ENCODE measurements around the gene TBC1D8.

TBC1D8 gene

DNA sequence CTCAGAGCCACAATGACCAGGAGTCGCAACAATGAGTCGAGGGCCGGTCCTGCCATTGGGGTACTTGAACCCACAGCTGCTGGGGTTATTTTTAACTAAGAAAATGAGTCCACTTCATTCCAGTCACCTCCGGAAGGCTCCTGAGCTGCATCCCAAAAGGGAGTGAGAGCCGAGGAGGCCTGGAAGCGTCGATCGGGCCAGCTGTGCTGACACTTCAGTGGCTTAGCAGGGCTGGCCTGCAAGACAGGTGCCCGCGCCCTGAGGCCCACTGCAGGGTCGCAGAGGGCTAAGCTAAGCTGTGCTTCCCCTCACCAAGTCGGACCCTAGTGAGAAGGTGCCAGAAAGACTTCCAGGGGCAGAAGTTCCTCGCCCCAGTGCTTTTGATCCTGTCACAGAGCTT, 21.1 kb downstream of the TBC1D8 start:
- no peak for TF ChIP-seq ZFP30 (CRISPR knock-in tag; IDR thresholded peaks at IDR 0.05)
- no peak for TF ChIP-seq CSRNP3 (CRISPR knock-in tag; IDR thresholded peaks at IDR 0.05)
- TF ChIP-seq ZC3H10 (CRISPR knock-in tag; IDR thresholded peaks at IDR 0.05) = no peak
- TF ChIP-seq PATZ1 (CRISPR knock-in tag; IDR thresholded peaks at IDR 0.05; ENCODE audit: borderline replicate concordance) = no peak
- TF ChIP-seq ZNF8 (CRISPR knock-in tag; IDR thresholded peaks at IDR 0.05) = no peak
- TF ChIP-seq ARNTL (CRISPR knock-in tag; IDR thresholded peaks at IDR 0.05; ENCODE audit: borderline replicate concordance, low read depth) = no peak
- no peak for TF ChIP-seq TCF4 (CRISPR knock-in tag; IDR thresholded peaks at IDR 0.05; ENCODE audit: borderline replicate concordance)
- TF ChIP-seq ESRRG (CRISPR knock-in tag; IDR thresholded peaks at IDR 0.05) = no peak
- no peak for TF ChIP-seq TSHZ2 (CRISPR knock-in tag; IDR thresholded peaks at IDR 0.05)
- no peak for ATAC-seq

DNA sequence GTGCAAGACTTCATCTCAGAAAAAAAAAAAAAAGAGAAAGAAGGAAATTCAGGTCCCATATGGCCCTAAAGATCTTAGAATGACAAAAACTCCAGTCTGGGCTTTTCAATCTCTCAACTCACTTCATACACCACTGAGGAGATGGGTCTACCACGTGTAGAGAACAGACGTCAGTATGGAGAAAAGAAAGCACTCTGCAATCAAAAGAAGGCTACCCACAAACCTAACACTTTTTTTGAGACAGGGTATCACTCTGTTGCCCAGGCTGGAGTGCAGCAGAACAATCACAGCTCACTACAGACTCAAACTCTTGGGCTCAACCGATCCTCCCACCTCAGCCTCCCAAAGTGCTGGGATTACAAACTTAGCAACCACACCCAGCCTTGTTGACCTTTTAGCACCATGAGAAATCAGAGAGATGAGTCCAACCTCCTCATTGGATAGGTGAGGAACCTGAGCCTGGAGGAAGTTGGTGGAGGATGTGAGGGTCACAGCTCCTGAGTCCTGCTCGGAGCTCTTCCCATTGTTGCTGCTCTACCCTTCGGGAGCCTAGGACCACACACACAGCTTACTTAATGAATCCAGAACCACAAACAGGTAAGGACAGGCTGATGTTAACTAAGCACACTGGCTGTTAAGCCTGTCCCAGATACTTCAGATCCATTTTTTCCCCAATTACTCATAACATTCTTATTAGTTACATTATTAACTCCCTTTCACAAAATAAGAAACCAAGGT, 23.7 kb downstream of the TBC1D8 start:
- TF ChIP-seq ISL1 (CRISPR knock-in tag; IDR thresholded peaks at IDR 0.05) = no peak
- no peak for TF ChIP-seq SNAI2 (CRISPR knock-in tag; IDR thresholded peaks at IDR 0.05)
- TF ChIP-seq ZNF70 (CRISPR knock-in tag; IDR thresholded peaks at IDR 0.05) = no peak
- TF ChIP-seq, protein P1, sequence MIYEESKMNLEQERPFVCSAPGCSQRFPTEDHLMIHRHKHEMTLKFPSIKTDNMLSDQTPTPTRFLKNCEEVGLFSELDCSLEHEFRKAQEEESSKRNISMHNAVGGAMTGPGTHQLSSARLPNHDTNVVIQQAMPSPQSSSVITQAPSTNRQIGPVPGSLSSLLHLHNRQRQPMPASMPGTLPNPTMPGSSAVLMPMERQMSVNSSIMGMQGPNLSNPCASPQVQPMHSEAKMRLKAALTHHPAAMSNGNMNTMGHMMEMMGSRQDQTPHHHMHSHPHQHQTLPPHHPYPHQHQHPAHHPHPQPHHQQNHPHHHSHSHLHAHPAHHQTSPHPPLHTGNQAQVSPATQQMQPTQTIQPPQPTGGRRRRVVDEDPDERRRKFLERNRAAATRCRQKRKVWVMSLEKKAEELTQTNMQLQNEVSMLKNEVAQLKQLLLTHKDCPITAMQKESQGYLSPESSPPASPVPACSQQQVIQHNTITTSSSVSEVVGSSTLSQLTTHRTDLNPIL (CRISPR knock-in tag; IDR thresholded peaks at IDR 0.05; ENCODE audit: low read depth) = no peak
- no peak for TF ChIP-seq TOX (CRISPR knock-in tag; IDR thresholded peaks at IDR 0.05; ENCODE audit: borderline replicate concordance)
- TF ChIP-seq, protein P2, sequence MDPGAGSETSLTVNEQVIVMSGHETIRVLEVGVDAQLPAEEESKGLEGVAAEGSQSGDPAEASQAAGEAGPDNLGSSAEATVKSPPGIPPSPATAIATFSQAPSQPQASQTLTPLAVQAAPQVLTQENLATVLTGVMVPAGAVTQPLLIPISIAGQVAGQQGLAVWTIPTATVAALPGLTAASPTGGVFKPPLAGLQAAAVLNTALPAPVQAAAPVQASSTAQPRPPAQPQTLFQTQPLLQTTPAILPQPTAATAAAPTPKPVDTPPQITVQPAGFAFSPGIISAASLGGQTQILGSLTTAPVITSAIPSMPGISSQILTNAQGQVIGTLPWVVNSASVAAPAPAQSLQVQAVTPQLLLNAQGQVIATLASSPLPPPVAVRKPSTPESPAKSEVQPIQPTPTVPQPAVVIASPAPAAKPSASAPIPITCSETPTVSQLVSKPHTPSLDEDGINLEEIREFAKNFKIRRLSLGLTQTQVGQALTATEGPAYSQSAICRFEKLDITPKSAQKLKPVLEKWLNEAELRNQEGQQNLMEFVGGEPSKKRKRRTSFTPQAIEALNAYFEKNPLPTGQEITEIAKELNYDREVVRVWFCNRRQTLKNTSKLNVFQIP (CRISPR knock-in tag; IDR thresholded peaks at IDR 0.05; ENCODE audit: borderline replicate concordance, low read depth) = no peak
- TF ChIP-seq BACH2 (CRISPR knock-in tag; IDR thresholded peaks at IDR 0.05; ENCODE audit: borderline replicate concordance) = no peak
- TF ChIP-seq ZFP3 (CRISPR knock-in tag; IDR thresholded peaks at IDR 0.05) = no peak
- no peak for TF ChIP-seq ZFP30 (CRISPR knock-in tag; IDR thresholded peaks at IDR 0.05)

DNA sequence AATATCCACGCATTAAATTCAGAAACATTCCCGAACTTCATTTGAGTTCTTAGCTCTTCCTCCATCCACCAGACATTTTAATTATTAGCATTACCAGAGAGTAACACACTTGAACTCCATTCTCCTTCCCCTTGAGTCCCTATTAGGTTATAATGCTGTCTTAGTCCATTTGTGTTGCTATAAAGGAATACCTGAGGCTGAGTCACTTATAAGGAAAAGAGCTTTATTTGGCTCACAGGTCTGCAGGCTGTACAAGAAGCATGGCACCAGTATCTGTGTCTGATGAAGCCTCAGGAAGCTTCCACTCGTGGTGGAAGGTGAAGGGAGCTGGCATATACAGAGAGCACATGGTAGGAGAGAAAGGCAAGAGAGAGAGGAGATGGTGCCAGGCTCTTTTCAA, 25.4 kb downstream of the TBC1D8 start:
- TF ChIP-seq ISL1 (CRISPR knock-in tag; IDR thresholded peaks at IDR 0.05) (no peak), ZNF565 (CRISPR knock-in tag; conservative IDR thresholded peaks at IDR 0.05; ENCODE audit: low read depth) (no peak)
- no peak for ATAC-seq

More for the DNA sequence above, 23.7 kb downstream of the TBC1D8 start:
- no peak for ATAC-seq

DNA sequence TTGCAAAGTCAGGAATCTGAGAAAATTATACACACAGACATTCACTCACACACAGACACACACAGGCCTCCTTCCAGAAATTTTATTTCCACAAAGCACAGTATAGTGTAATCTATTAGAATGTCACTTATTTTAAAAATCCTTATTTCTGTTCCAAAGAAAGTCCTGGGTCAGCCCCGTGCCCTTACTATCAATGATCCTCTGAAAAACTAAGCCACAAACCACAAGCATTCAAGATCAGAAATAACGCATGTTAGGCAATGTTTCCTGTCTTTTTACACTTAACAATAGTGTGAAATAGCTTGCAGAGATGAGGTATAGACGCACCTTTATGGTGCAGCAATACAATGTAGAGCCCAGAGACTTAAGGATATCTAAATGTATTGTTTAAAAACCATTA, 25.8 kb downstream of the TBC1D8 start:
- peak; percentile 16 for ATAC-seq

More for the DNA sequence above, 25.8 kb downstream of the TBC1D8 start:
- TF ChIP-seq TSHZ2 (CRISPR knock-in tag; IDR thresholded peaks at IDR 0.05) = no peak
- TF ChIP-seq TCF4 (CRISPR knock-in tag; IDR thresholded peaks at IDR 0.05; ENCODE audit: borderline replicate concordance) = no peak
- TF ChIP-seq ZC3H10 (CRISPR knock-in tag; IDR thresholded peaks at IDR 0.05) = no peak
- no peak for TF ChIP-seq ZNF8 (CRISPR knock-in tag; IDR thresholded peaks at IDR 0.05)
- no peak for TF ChIP-seq ARNTL (CRISPR knock-in tag; IDR thresholded peaks at IDR 0.05; ENCODE audit: borderline replicate concordance, low read depth)
- TF ChIP-seq ZNF565 (CRISPR knock-in tag; conservative IDR thresholded peaks at IDR 0.05; ENCODE audit: low read depth) = no peak
- TF ChIP-seq ZNF70 (CRISPR knock-in tag; IDR thresholded peaks at IDR 0.05) = no peak
- TF ChIP-seq ISL1 (CRISPR knock-in tag; IDR thresholded peaks at IDR 0.05) = no peak
- no peak for TF ChIP-seq ZFP30 (CRISPR knock-in tag; IDR thresholded peaks at IDR 0.05)

Measured in SK-N-SH treated with all-trans-retinoic acid at 6 μM for 48 hours (cell line).